Transverse colon (tissue), 4 donors: ENCODE data around the gene CASK. TPM values are rescaled to one million over a fixed set of nuclear protein-coding genes. Genes with fewer than 3 reads are reported as not detected.

Source experiments
- DNase-seq: peaks from one replicate; pipeline ENCODE4 v3.0.0-alpha.2; 2019
- H3K27ac ChIP-seq, 4 donors: fragments of 200-600 bp; sonication (generic); 2 replicates each; pipeline ENCODE4 v1.5.1; 2016 to 2018; ENCODE audit warnings: inconsistent platforms in 4 of 4
- H3K27me3 ChIP-seq: fragments of 200-600 bp; sonication (generic); 2 replicates; pipeline ENCODE4 v1.5.1; 2017; ENCODE audit warnings: inconsistent platforms
- H3K36me3 ChIP-seq, 4 donors: fragments of 200-600 bp; sonication (generic); 2 replicates each; pipeline ENCODE4 v1.5.1; 2017 to 2019; ENCODE audit warnings: inconsistent platforms in 4 of 4
- H3K4me1 ChIP-seq, 4 donors: fragments of 200-600 bp; sonication (generic); 2 replicates each; pipeline ENCODE4 v1.5.1; 2017 to 2020; ENCODE audit warnings: inconsistent platforms in 4 of 4
- H3K4me3 ChIP-seq, 4 donors: fragments of 200-600 bp; sonication (generic); 1 replicate in 1 of 4; 2 replicates in 3 of 4; pipeline versions ENCODE4 v1.5.1 to v1.6.1; 2017 to 2019; ENCODE audit warnings: inconsistent platforms in 4 of 4
- H3K9me3 ChIP-seq, 2 donors: fragments of 200-600 bp; sonication (generic); 2 replicates each; pipeline ENCODE4 v1.5.1; 2017 to 2019; ENCODE audit warnings: inconsistent platforms in 2 of 2
- CTCF ChIP-seq, 5 experiments: fragments of 200-600 bp in 3 of 5; fragments of 450-650 bp in 2 of 5; sonication (generic) in 3 of 5; IDR thresholded peaks; 1 replicate in 2 of 5; 2 replicates in 3 of 5; pipeline ENCODE4 v1.5.1; 2016 to 2017; ENCODE audit warnings: antibody characterized with exemption in 5 of 5, inconsistent platforms in 3 of 5, mild to moderate bottlenecking in 2 of 5, moderate library complexity in 1 of 5
- EP300 ChIP-seq: sonication (generic); formaldehyde crosslinking; IDR thresholded peaks from one replicate; pipeline ENCODE4 v1.6.1; 2017; ENCODE audit warnings: antibody characterized with exemption, low read depth
- POLR2A ChIP-seq: fragments of 450-650 bp; IDR thresholded peaks from one replicate; pipeline ENCODE4 v1.6.1; 2016; ENCODE audit warnings: antibody characterized with exemption, mild to moderate bottlenecking, moderate library complexity
- POLR2AphosphoS5 ChIP-seq, 3 donors: sonication (generic); formaldehyde crosslinking; IDR thresholded peaks; one replicate each; pipeline ENCODE4 v1.6.1; 2016; ENCODE audit warnings: antibody characterized with exemption in 3 of 3
- WGBS, 2 donors: methylation state at CpG; one replicate each; pipeline ENCODE4 v1.1.5; 2018; ENCODE audit warnings: low coverage in 1 of 2; 5-methylcytosine and 5-hydroxymethylcytosine counted together
- in situ Hi-C, 4 donors: fragments of 200-750 bp; cut with MboI; loops; one replicate each; pipeline versions ENCODE4 v1.15.0 to v1.15.1; 2017; ENCODE audit warnings: low sequenced_read_pairs in 3 of 4, low pct_ligation_motif_present in 1 of 4, low pct_unique_long_range_greater_than_20kb in 1 of 4
- intact Hi-C: fragments of 100-400 bp; cut with DNase I; formaldehyde crosslinking; loops from one replicate; pipeline ENCODE4 v1.15.1; 2023; ENCODE audit warnings: low total_unique reads
- total RNA-seq, 4 donors: library from RNA; depleted of rRNA; stranded (reverse); fragments of >200 nt; gene quantifications; one replicate each; pipeline ENCODE4 v1.1.0, GENCODE V29; 2016

The CASK gene
- total RNA-seq, 4 donors from 2014 or later, result 26.6 to 86.1 (median 56.3) TPM

GRCh38 chrX:41553688-41554087, 369.7 kb downstream of the CASK start:
- intact Hi-C loops (no loop called here), in situ Hi-C loops (no loop called here)
- H3K4me1 ChIP-seq, result no peaks in the 10 kb centered on the region

GRCh38 chrX:41548411-41548810, 374.9 kb downstream of the CASK start:
- Histone ChIP-seq H3K27me3 (no peaks in the 10 kb centered on the region), H3K4me1 (no peaks in the 10 kb centered on the region), H3K4me3 (no peak overlapping the region), H3K27ac (no peak overlapping the region), H3K9me3 (no peaks in the 10 kb centered on the region), H3K36me3 (no peaks in the 10 kb centered on the region)
- in situ Hi-C loops, result no loop called here
- no peak for DNase-seq
- intact Hi-C loops, result no loop called here
- no peak for TF ChIP-seq EP300
- 66 to 80% methylated on average over 3 to 4 of the region's 4 CpGs for WGBS, 2 donors

More at GRCh38 chrX:41553688-41554087, 369.7 kb downstream of the CASK start:
- H3K27me3 ChIP-seq, result no peaks in the 10 kb centered on the region
- WGBS, 2 donors, result 73 to 77% methylated on average over 5 to 6 of the region's 6 CpGs
- H3K9me3 ChIP-seq, result no peaks in the 10 kb centered on the region
- no peaks in the 10 kb centered on the region for H3K36me3 ChIP-seq
- no peak overlapping the region for H3K27ac ChIP-seq
- no peak overlapping the region for H3K4me3 ChIP-seq
- no peak for DNase-seq
- no peak for TF ChIP-seq EP300
- no peak for TF ChIP-seq POLR2AphosphoS5 (IDR thresholded peaks at IDR 0.05)
- TF ChIP-seq POLR2A, result no peak
- TF ChIP-seq CTCF (IDR thresholded peaks at IDR 0.05), result no peak

GRCh38 chrX:41543668-41544067, 379.7 kb downstream of the CASK start:
- intact Hi-C loops, result loop anchor here (1.0 kb wide), 1 partner anchor 33 kb away; no protein-coding TSS in a partner anchor
- no peak overlapping the region for H3K27ac ChIP-seq
- WGBS, 2 donors, result 91 to 93% methylated on average over 4 of the region's 4 CpGs
- no peak for TF ChIP-seq POLR2AphosphoS5 (IDR thresholded peaks at IDR 0.05)
- no peak for TF ChIP-seq EP300
- TF ChIP-seq POLR2A, result no peak
- no peak for TF ChIP-seq CTCF (IDR thresholded peaks at IDR 0.05)
- in situ Hi-C loops, result no loop called here
- no peak for DNase-seq
- H3K27me3 ChIP-seq, result no peaks in the 10 kb centered on the region
- H3K9me3 ChIP-seq, result no peaks in the 10 kb centered on the region
- no peak overlapping the region for H3K4me3 ChIP-seq
- H3K4me1 ChIP-seq, result no peaks in the 10 kb centered on the region
- H3K36me3 ChIP-seq, result no peaks in the 10 kb centered on the region

GRCh38 chrX:41543025-41543424, 380.3 kb downstream of the CASK start:
- in situ Hi-C loops, result no loop called here
- WGBS, 2 donors, result 82% methylated on average over 1 of the region's 1 CpG; no CpG with 5 or more reads in 1 of the 2 donors

More at GRCh38 chrX:41543025-41543424, 380.3 kb downstream of the CASK start:
- TF ChIP-seq CTCF (IDR thresholded peaks at IDR 0.05) (no peak), POLR2A (no peak), EP300 (no peak), POLR2AphosphoS5 (IDR thresholded peaks at IDR 0.05) (no peak)
- H3K36me3 ChIP-seq, result no peaks in the 10 kb centered on the region
- no peak for DNase-seq
- intact Hi-C loops, result no loop called here
- no peaks in the 10 kb centered on the region for H3K4me1 ChIP-seq
- H3K27ac ChIP-seq, result no peak overlapping the region
- no peaks in the 10 kb centered on the region for H3K27me3 ChIP-seq
- H3K9me3 ChIP-seq, result no peaks in the 10 kb centered on the region
- no peak overlapping the region for H3K4me3 ChIP-seq
